Stimulated activated CD8-positive, alpha-beta memory T cell treated with anti-CD3 and anti-CD28 coated beads, Interleukin-7, amount 100 ng/mL, for 24 hours (primary cell): ENCODE measurements around the gene TLR2.

Source experiments
- DNase-seq: peaks from one replicate; pipeline ENCODE4 v3.0.0-alpha.2; 2020; ENCODE audit warnings: low read depth

TLR2 gene, protein sequence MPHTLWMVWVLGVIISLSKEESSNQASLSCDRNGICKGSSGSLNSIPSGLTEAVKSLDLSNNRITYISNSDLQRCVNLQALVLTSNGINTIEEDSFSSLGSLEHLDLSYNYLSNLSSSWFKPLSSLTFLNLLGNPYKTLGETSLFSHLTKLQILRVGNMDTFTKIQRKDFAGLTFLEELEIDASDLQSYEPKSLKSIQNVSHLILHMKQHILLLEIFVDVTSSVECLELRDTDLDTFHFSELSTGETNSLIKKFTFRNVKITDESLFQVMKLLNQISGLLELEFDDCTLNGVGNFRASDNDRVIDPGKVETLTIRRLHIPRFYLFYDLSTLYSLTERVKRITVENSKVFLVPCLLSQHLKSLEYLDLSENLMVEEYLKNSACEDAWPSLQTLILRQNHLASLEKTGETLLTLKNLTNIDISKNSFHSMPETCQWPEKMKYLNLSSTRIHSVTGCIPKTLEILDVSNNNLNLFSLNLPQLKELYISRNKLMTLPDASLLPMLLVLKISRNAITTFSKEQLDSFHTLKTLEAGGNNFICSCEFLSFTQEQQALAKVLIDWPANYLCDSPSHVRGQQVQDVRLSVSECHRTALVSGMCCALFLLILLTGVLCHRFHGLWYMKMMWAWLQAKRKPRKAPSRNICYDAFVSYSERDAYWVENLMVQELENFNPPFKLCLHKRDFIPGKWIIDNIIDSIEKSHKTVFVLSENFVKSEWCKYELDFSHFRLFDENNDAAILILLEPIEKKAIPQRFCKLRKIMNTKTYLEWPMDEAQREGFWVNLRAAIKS

DNA sequence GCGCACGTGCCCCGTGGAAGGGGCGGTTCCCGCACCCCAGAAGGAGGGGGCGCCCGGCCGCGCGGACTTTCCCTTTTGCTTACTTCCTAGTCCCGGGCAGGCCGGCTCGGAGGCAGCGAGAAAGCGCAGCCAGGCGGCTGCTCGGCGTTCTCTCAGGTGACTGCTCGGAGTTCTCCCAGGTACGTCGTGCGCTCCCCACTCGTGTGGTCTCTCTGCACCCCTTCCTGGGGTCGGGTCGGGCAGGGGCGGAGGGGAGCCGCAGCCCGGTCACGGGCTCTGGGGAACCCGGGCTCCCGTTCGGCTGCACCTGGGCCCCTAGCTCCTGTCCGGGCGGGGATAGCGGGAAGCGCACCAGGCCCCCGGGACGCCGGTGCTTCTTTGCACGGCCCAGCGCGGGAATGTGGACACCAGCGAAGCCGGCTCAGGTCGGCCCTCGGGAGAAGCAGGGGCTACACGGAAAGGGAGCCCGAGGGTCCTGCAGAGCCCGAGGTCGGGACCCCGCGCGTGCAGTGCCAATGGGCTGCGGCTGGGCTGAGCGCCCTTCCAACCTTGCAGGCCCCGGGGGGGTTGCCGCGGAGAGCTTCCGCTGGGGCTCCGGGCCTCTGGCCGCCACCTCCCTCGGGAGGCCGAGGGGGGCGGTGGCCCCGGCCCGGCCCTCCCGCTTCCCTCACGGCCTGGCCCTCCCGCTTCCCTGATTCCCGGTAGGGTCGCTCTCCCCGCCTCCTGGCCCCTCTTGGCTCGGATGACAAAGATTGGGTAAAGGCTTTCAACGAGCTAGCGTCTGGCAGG, at the start of gene TLR2:
TLR2 (plus strand) TSS at position 99 of the 789 bp plus-strand sequence. CDS start 18,628 bp downstream, outside the sequence.
- DNase-seq: peak; percentile 33

- no peak for DNase-seq
Measured at GRCh38 chr4:153634738-153635353, 49.2 kb upstream of the TLR2 start.

GRCh38 chr4:153635846-153636245, 48.2 kb upstream of the TLR2 start:
- DNase-seq: no peak

GRCh38 chr4:153637201-153637600, 46.9 kb upstream of the TLR2 start:
- DNase-seq: no peak

GRCh38 chr4:153638011-153638410, 46.1 kb upstream of the TLR2 start:
- DNase-seq: no peak

GRCh38 chr4:153638999-153639398, 45.1 kb upstream of the TLR2 start:
- DNase-seq: no peak

- DNase-seq: no peak
Measured at GRCh38 chr4:153639833-153640802, 44.0 kb upstream of the TLR2 start.

GRCh38 chr4:153641532-153641931, 42.5 kb upstream of the TLR2 start:
- no peak for DNase-seq

- no peak for DNase-seq
Measured at GRCh38 chr4:153643406-153644383, 40.4 kb upstream of the TLR2 start.

DNA sequence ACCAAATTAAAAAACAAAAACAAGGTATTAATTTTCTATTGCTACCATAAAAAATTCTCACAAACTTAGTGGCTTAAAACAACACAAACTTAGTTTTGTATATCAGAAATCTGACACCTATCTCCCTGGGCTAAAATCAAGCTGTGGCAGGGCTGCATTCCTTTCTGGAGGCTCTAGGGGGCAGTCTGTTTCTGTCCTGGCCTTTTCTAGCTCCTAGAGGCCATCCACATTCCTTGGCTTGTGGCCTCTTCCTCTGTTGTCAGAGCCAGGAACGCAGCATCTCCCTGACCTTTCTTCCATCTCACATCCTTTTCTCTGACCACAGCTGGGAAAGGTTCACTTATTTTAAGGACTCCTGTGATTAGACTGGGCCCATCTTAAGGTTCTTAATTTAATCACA, 38.9 kb upstream of the TLR2 start:
- DNase-seq: no peak

GRCh38 chr4:153646261-153646660, 37.8 kb upstream of the TLR2 start:
- DNase-seq: no peak

GRCh38 chr4:153646978-153647377, 37.1 kb upstream of the TLR2 start:
- DNase-seq: no peak

DNA sequence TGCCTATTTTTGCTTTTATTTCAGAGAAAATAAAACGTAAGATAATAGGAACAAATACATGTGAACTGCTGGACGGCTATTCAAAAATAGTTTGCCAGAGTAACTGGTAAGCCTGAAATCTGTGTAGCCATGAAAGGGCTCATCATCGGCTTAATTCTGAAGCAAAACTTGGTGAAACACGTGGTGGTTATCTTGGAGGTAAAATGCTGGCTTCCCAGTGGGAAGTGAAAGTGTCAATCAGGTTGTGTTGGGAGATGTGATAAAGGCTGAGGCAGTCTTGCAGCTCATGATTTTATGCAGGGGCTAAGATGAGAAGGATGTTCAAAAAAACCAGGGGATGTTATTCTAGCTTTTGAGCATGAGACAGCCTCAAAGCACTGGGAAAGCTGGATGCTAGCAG, 36.1 kb upstream of the TLR2 start:
- no peak for DNase-seq

GRCh38 chr4:153649572-153649991, 34.5 kb upstream of the TLR2 start:
- DNase-seq: no peak

DNA sequence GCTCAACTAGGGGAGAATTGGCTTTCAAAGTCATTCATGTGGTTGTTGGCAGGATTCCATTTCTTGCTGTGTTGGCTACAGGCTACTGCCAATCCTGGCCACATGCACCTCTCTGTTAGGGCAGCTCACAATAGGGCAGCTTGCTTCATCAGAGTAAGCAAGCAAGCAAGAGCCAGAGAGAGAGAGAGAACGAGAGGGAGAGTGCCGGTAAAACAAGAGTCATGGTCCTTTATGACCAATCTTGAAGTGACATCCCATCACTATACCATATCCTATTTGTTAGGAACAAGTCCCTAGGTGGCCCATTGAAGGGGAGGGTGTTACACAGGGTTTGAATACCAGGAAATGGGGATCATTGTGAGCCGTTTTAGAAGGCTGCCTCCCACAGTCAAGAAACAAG, 33.0 kb upstream of the TLR2 start:
- DNase-seq: no peak

GRCh38 chr4:153651587-153651986, 32.5 kb upstream of the TLR2 start:
- DNase-seq: no peak

- no peak for DNase-seq
Measured at GRCh38 chr4:153652051-153652784, 31.9 kb upstream of the TLR2 start.

DNA sequence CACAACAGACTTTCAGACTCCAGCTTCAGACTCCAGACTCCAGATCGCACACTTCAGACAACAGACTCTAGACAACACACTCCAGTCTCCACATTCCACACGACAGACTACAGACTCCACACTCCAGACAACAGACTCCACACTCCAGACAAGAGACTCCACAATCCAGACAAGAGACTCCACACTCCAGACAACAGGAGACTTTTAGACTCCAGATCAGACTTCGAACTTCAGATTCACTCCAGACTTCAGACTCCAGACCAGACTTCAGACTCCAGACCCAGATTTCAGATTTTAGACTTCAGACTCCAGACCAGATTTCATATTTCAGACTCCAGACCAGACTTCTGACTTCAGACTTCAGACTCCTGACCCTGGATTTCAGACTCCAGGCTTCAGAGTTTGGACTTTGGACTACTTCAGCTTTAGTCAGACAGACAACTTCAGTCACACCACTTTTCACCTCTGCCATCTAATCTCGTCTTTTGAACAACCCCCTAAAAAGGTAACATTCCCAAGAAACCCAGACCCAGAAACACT, 29.0 kb upstream of the TLR2 start:
- DNase-seq: no peak

GRCh38 chr4:153655928-153656327, 28.2 kb upstream of the TLR2 start:
- no peak for DNase-seq
